ENCODE data around the gene NID1. TPM values are rescaled to one million over a fixed set of nuclear protein-coding genes. Genes with fewer than 3 reads are reported as not detected.

Gene NID1
- total RNA-seq, 1 experiment from 2014 or later: 0.32 TPM

- ChIA-PET RAD21 (ENCODE audit: low non-redundant PET in 1 of 2, low total read pairs in 2 of 2, uncharacterized antibody in 2 of 2, unreplicated experiment in 2 of 2) (no interaction called here), POLR2A (no interaction called here), CTCF (no interaction called here)
- Histone ChIP-seq H3K4me2 (ENCODE audit: low read length) (peak overlapping the region; percentile 52), H3K4me1 (ENCODE audit: control insufficient read depth in 1 of 2, insufficient read depth in 2 of 2, low read length in 2 of 2) (peaks cover 8 to 36% of the 10 kb centered on the region in 2 experiments), H3K36me3 (ENCODE audit: control insufficient read depth in 1 of 2, insufficient read depth in 2 of 2, low read length in 2 of 2) (no peaks in the 10 kb centered on the region), H3K27ac (ENCODE audit: low read depth, low read length) (no peak overlapping the region), H3K9me3 (ENCODE audit: control insufficient read depth in 1 of 2, insufficient read depth in 1 of 2, low read depth in 1 of 2, low read length in 2 of 2) (no peaks in the 10 kb centered on the region), H3K9ac (ENCODE audit: low read length) (no peak overlapping the region), H2AFZ (ENCODE audit: low read depth, low read length, poor library complexity, severe bottlenecking) (peak overlapping the region; percentile 74), H4K20me1 (ENCODE audit: insufficient read depth) (no peaks in the 10 kb centered on the region), H3K9me2 (ENCODE audit: insufficient read depth) (no peaks in the 10 kb centered on the region), H3K27me3 (ENCODE audit: insufficient read depth, low read length) (no peaks in the 10 kb centered on the region), H3K79me2 (ENCODE audit: insufficient read depth, low read length) (no peaks in the 10 kb centered on the region), H3K4me3 (replicated peaks in 1 of 2; ENCODE audit: low read depth in 1 of 2, low read length in 2 of 2) (peak overlapping the region in 1 of 2 experiments; percentile 10; a peak in 2 of 4 replicates)
- DNase-seq (ENCODE audit: low read depth, low spot score): peak; percentile 31
- intact Hi-C loops (cut with micrococcal nuclease): no loop called here
- TF ChIP-seq CEBPB (IDR thresholded peaks at IDR 0.05; ENCODE audit: low read depth) (0 out of 2 replicates have a peak, but pooled peaks have one; percentile 12), ZNF274 (IDR thresholded peaks at IDR 0.05; ENCODE audit: low read depth, low read length) (no peak), CBX3 (IDR thresholded peaks at IDR 0.05; ENCODE audit: low read depth) (0 out of 2 replicates have a peak, but pooled peaks have one; percentile 26), FOSL1 (IDR thresholded peaks at IDR 0.05; ENCODE audit: low read depth) (peak; percentile 88), JUND (IDR thresholded peaks at IDR 0.05) (peak; percentile 85), SP1 (IDR thresholded peaks at IDR 0.05; ENCODE audit: low read depth) (peak; percentile 57), SRF (IDR thresholded peaks at IDR 0.05; ENCODE audit: low read depth) (peak; percentile 31; the same call in 1 of the 2 replicates), RAD21 (IDR thresholded peaks at IDR 0.05; ENCODE audit: low read depth) (no peak), ZFX (IDR thresholded peaks at IDR 0.05) (no peak)
- peak; percentile 71 for ATAC-seq
- BruUV-seq (replicated peaks): no TSS peak
Measured at GRCh38 chr1:235999259-235999925, 65.5 kb downstream of the NID1 start.

GRCh38 chr1:235998812-235999211 is 66.1 kb downstream of the NID1 start:
- CTCF ChIA-PET: no interaction called here
- no peak for TF ChIP-seq SRF (IDR thresholded peaks at IDR 0.05; ENCODE audit: low read depth)
- no peak for TF ChIP-seq EGR1 (IDR thresholded peaks at IDR 0.05; ENCODE audit: low read depth)
- no peak for TF ChIP-seq SIN3A (IDR thresholded peaks at IDR 0.05; ENCODE audit: low read depth)
- no peak for TF ChIP-seq POLR2AphosphoS5 (IDR thresholded peaks at IDR 0.05; ENCODE audit: low read depth, low read length)
- TF ChIP-seq TCF7L2 (IDR thresholded peaks at IDR 0.05; ENCODE audit: borderline replicate concordance, extremely low read depth, insufficient read depth, insufficient read length): no peak
- no peak for TF ChIP-seq EZH2 (IDR thresholded peaks at IDR 0.05)
- TF ChIP-seq FOSL1 (IDR thresholded peaks at IDR 0.05; ENCODE audit: low read depth): no peak
- TF ChIP-seq REST (IDR thresholded peaks at IDR 0.05; ENCODE audit: low read depth): no peak
- TF ChIP-seq ZBTB33 (IDR thresholded peaks at IDR 0.05; ENCODE audit: extremely low read depth, insufficient replicate concordance, low read length): no peak

More at GRCh38 chr1:235998812-235999211, 66.1 kb downstream of the NID1 start:
- Histone ChIP-seq H3K4me1 (ENCODE audit: control insufficient read depth in 1 of 2, insufficient read depth in 2 of 2, low read length in 2 of 2) (peaks cover 8 to 36% of the 10 kb centered on the region in 2 experiments), H3K79me2 (ENCODE audit: insufficient read depth, low read length) (no peaks in the 10 kb centered on the region), H3K4me3 (replicated peaks in 1 of 2; ENCODE audit: low read depth in 1 of 2, low read length in 2 of 2) (no peak overlapping the region), H4K20me1 (ENCODE audit: insufficient read depth) (no peaks in the 10 kb centered on the region), H3K9ac (ENCODE audit: low read length) (no peak overlapping the region), H3K27ac (ENCODE audit: low read depth, low read length) (no peak overlapping the region), H3K9me2 (ENCODE audit: insufficient read depth) (no peaks in the 10 kb centered on the region), H2AFZ (ENCODE audit: low read depth, low read length, poor library complexity, severe bottlenecking) (peak overlapping the region; percentile 74), H3K9me3 (ENCODE audit: control insufficient read depth in 1 of 2, insufficient read depth in 1 of 2, low read depth in 1 of 2, low read length in 2 of 2) (no peaks in the 10 kb centered on the region), H3K36me3 (ENCODE audit: control insufficient read depth in 1 of 2, insufficient read depth in 2 of 2, low read length in 2 of 2) (no peaks in the 10 kb centered on the region), H3K27me3 (ENCODE audit: insufficient read depth, low read length) (no peaks in the 10 kb centered on the region), H3K4me2 (ENCODE audit: low read length) (peak overlapping the region; percentile 52)
- ATAC-seq: peak; percentile 66
- RAD21 ChIA-PET (ENCODE audit: low non-redundant PET in 1 of 2, low total read pairs in 2 of 2, uncharacterized antibody in 2 of 2, unreplicated experiment in 2 of 2): no interaction called here
- POLR2A ChIA-PET: no interaction called here
- intact Hi-C loops (cut with micrococcal nuclease): no loop called here
- no TSS peak for BruUV-seq (replicated peaks)
- no peak for DNase-seq (ENCODE audit: low read depth, low spot score)

Data from HCT116 (cell line).